SU-DHL-6 (cell line): ENCODE data around the gene RIN3.

Source experiments
- EZH2phosphoT487 ChIP-seq: fragments of 200-600 bp; sonication (generic), shearing (Covaris generic); conservative IDR thresholded peaks from 2 replicates; pipeline ENCODE4 v1.6.1; 2018; ENCODE audit warnings: mild to moderate bottlenecking, antibody characterized with exemption, low read length, moderate library complexity, mixed read lengths
- TF ChIP-seq, protein P1 (sequence below): fragments of 200-600 bp; sonication (generic); IDR thresholded peaks from one replicate; pipeline ENCODE4 v1.5.1; 2017; ENCODE audit warnings: antibody characterized with exemption, mild to moderate bottlenecking, low read length, moderate library complexity; ENCODE audit not compliant: insufficient read depth, poor library complexity, severe bottlenecking

DNA sequence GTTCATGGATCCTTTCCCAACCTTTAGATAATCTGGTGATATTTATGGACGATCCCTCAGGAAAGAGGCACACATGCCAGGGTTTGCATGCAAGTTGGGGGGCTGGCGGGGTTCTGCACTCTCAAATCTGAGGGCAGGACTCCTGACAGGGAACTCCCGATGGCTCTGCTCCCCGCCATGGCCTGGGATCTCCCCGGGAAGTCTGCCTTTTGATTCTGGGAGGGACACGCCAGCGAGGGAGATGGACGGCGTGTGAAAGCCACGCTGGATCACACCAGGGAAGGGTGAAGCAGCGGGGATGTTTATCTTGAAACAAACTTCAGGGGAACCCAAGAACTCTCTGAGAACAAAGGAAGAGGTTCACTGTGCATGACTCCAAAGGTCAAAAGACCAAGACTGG lies 191.2 kb downstream of the RIN3 start:
- TF ChIP-seq, protein P1, sequence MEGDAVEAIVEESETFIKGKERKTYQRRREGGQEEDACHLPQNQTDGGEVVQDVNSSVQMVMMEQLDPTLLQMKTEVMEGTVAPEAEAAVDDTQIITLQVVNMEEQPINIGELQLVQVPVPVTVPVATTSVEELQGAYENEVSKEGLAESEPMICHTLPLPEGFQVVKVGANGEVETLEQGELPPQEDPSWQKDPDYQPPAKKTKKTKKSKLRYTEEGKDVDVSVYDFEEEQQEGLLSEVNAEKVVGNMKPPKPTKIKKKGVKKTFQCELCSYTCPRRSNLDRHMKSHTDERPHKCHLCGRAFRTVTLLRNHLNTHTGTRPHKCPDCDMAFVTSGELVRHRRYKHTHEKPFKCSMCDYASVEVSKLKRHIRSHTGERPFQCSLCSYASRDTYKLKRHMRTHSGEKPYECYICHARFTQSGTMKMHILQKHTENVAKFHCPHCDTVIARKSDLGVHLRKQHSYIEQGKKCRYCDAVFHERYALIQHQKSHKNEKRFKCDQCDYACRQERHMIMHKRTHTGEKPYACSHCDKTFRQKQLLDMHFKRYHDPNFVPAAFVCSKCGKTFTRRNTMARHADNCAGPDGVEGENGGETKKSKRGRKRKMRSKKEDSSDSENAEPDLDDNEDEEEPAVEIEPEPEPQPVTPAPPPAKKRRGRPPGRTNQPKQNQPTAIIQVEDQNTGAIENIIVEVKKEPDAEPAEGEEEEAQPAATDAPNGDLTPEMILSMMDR = no peak
- TF ChIP-seq EZH2phosphoT487 = no peak
